GM23248 (cell line): ENCODE measurements around the gene PIK3C2B.

ENCODE experiments used
- EZH2 ChIP-seq: fragments of 200-600 bp; sonication (generic); IDR thresholded peaks from 2 replicates; pipeline ENCODE4 v1.6.1; 2018; ENCODE audit warnings: antibody characterized with exemption, mild to moderate bottlenecking; ENCODE audit not compliant: insufficient read depth, poor library complexity, severe bottlenecking
- EZH2phosphoT487 ChIP-seq: fragments of 200-600 bp; sonication (generic); IDR thresholded peaks from 2 replicates; pipeline ENCODE4 v1.6.1; 2018; ENCODE audit warnings: antibody characterized with exemption, moderate library complexity, mild to moderate bottlenecking, low read depth; ENCODE audit not compliant: insufficient read depth

DNA sequence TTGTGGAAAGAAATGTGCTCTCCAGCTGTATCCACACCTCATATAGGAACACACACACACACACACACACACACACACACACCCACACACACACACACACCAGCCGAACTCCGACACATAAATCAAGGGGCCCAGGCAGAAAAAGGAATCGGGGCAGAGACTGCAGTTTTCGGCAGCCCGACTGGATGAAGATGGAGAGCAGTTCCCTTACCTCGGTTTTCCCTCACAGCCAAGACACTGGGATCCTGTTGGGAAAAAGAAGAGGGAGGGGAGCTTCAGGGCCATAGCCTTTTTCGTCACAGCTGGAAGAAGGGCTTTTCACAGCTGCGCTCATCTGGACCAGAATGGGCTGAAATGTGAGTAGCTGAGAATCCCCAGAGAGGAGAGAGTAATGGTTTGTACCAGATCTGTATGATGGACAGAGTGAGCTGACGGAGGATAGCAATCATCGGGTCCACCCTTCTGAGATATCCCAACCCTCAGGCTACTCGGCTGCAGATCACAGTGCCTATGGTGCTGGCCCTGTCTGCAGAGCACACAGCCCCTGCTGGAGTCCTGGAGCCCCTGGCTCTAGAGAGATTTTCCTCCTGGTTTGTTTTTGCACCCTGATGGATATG is 37.7 kb downstream of the PIK3C2B start:
- TF ChIP-seq EZH2, result no peak
- no peak for TF ChIP-seq EZH2phosphoT487
